ENCODE measurements around the gene TXNDC12.
"Not testable (repeated sequence)": the region's sequence is repeated elsewhere in the genome, so short reads cannot be mapped to it uniquely, and the experiment has no call there.

- TF ChIP-seq NCOA2 (IDR thresholded peaks at IDR 0.05; ENCODE audit: partially characterized antibody in 2 of 2); CTCF (IDR thresholded peaks at IDR 0.05 in 2 of 3, conservative IDR thresholded peaks at IDR 0.05 in 1 of 3; ENCODE audit: insufficient read depth in 2 of 3, low read depth in 1 of 3, low read length in 3 of 3); CHD4 (IDR thresholded peaks at IDR 0.05; ENCODE audit: insufficient read depth, insufficient replicate concordance, low read depth, low read length, poor library complexity, severe bottlenecking); ZNF274 (IDR thresholded peaks at IDR 0.05; ENCODE audit: borderline replicate concordance, low read depth, low read length); HSF4 (CRISPR knock-in tag; IDR thresholded peaks at IDR 0.05; ENCODE audit: borderline replicate concordance); POU5F1 (IDR thresholded peaks at IDR 0.05; ENCODE audit: borderline replicate concordance, low read depth, low read length, partially characterized antibody): not testable (repeated sequence)
Observed at GRCh38 chr1:52049337-52049736, 5.7 kb downstream of the TXNDC12 start.
